Lung (tissue), 12 donors: ENCODE measurements around the gene SDF4. TPM values are rescaled to one million over a fixed set of nuclear protein-coding genes. Genes with fewer than 3 reads are reported as not detected.

Source experiments
- ATAC-seq: fragments of 200-7000 bp; cut with Tn5 transposase; one replicate; pipeline ENCODE4 v1.9.1; 2020; ENCODE audit warnings: moderate number of reproducible peaks; ENCODE audit not compliant: insufficient read depth, low FRiP score
- DNase-seq, 3 donors: peaks; one replicate each; pipeline ENCODE4 v3.0.0-alpha.2; 2013 to 2017
- H3K27ac ChIP-seq, 2 donors: one replicate each; pipeline ENCODE4 v1.5.1; 2013; ENCODE audit warnings: mild to moderate bottlenecking in 2 of 2, moderate library complexity in 2 of 2, control low read depth in 1 of 2, inconsistent platforms in 1 of 2, low read depth in 1 of 2, low read length in 1 of 2
- H3K27me3 ChIP-seq, 3 donors: one replicate each; pipeline ENCODE4 v1.5.1; 2013; ENCODE audit warnings: low read length in 2 of 3; ENCODE audit not compliant: control insufficient read depth in 3 of 3, insufficient read depth in 3 of 3
- H3K36me3 ChIP-seq, 4 donors: one replicate each; pipeline ENCODE4 v1.5.1; 2013; ENCODE audit warnings: low read length in 4 of 4, mild to moderate bottlenecking in 1 of 4, moderate library complexity in 1 of 4; ENCODE audit not compliant: control insufficient read depth in 4 of 4, insufficient read depth in 4 of 4
- H3K4me1 ChIP-seq, 5 donors: one replicate each; pipeline ENCODE4 v1.5.1; 2013; ENCODE audit warnings: low read length in 5 of 5, mild to moderate bottlenecking in 2 of 5, moderate library complexity in 1 of 5; ENCODE audit not compliant: control insufficient read depth in 5 of 5, insufficient read depth in 5 of 5
- H3K4me3 ChIP-seq: one replicate; pipeline ENCODE4 v1.5.1; 2013; ENCODE audit warnings: mild to moderate bottlenecking, control low read depth, moderate library complexity
- H3K9ac ChIP-seq, 2 donors: one replicate each; pipeline ENCODE4 v1.5.1; 2013; ENCODE audit warnings: low read length in 2 of 2, control low read depth in 1 of 2; ENCODE audit not compliant: insufficient read depth in 1 of 2
- H3K9me3 ChIP-seq, 4 donors: one replicate each; pipeline ENCODE4 v1.5.1; 2013; ENCODE audit warnings: low read length in 3 of 4, mild to moderate bottlenecking in 1 of 4, moderate library complexity in 1 of 4; ENCODE audit not compliant: control insufficient read depth in 4 of 4, insufficient read depth in 3 of 4
- CTCF ChIP-seq: IDR thresholded peaks from 2 replicates; pipeline ENCODE4 v1.5.1; 2012; ENCODE audit warnings: mild to moderate bottlenecking; ENCODE audit errors: control extremely low read depth, extremely low read depth
- WGBS, 2 donors: extraction: QIAGEN DNeasy Blood & Tissue Kit; methylation state at CpG; one replicate each; pipeline ENCODE4 v1.1.7; 2013; 5-methylcytosine and 5-hydroxymethylcytosine counted together
- polyA plus RNA-seq, 2 donors: library from polyadenylated mRNA; stranded (reverse); fragments of 200-250 nt; gene quantifications; one replicate each; pipeline ENCODE4 v1.2.1, GENCODE V29; 2013
- total RNA-seq, 2 donors: library from RNA; depleted of rRNA in 1 of 2; stranded (reverse); fragments of >200 nt in 1 of 2; gene quantifications; one replicate each; pipeline ENCODE4 v1.2.1, GENCODE V29; 2014 to 2021
- donor health status: control.
- donor health status: control.
- donor health status: Bipolar disorder and iron deficiency.
- donor health status: healthy.
- donor health status: DM: yes; HTN: yes; CAD: no.

The SDF4 gene
- total and polyA plus RNA-seq, 4 donors = 65.7 to 189 (median 143) TPM

- Histone ChIP-seq H3K4me1 (peaks cover 0 to 2% (median 0%) of the 10 kb centered on the region in 5 donors), H3K36me3 (peaks cover 4 to 52% (median 9%) of the 10 kb centered on the region in 4 donors), H3K9me3 (peaks cover 0 to 2% (median 0%) of the 10 kb centered on the region in 4 donors), H3K9ac (no peak overlapping the region), H3K4me3 (no peak overlapping the region), H3K27ac (no peak overlapping the region), H3K27me3 (no peaks in the 10 kb centered on the region)
- no peak for ATAC-seq
- WGBS, 2 donors = 95 to 96% methylated on average over 26 of the region's 26 CpGs
- no peak for TF ChIP-seq CTCF
- DNase-seq = no peak
These were observed 23.3 kb upstream of the SDF4 start for GRCh38 chr1:1255078-1255477.

- Histone ChIP-seq H3K4me3 (no peak overlapping the region), H3K4me1 (peaks cover 0 to 2% (median 0%) of the 10 kb centered on the region in 5 donors), H3K36me3 (peaks cover 3 to 48% (median 9%) of the 10 kb centered on the region in 4 donors), H3K9me3 (peaks cover 0 to 2% (median 0%) of the 10 kb centered on the region in 4 donors), H3K27ac (no peak overlapping the region), H3K27me3 (no peaks in the 10 kb centered on the region), H3K9ac (no peak overlapping the region)
- DNase-seq (no peak), ATAC-seq (no peak)
- WGBS, 2 donors = 90 to 92% methylated on average over 21 of the region's 21 CpGs
- TF ChIP-seq CTCF = no peak
These were observed 22.8 kb upstream of the SDF4 start for GRCh38 chr1:1254667-1254998.

GRCh38 chr1:1253972-1254666 lies 22.3 kb upstream of the SDF4 start:
- Histone ChIP-seq H3K4me1 (peaks cover 0 to 1% (median 0%) of the 10 kb centered on the region in 5 donors), H3K27ac (no peak overlapping the region), H3K27me3 (no peaks in the 10 kb centered on the region), H3K4me3 (no peak overlapping the region), H3K9me3 (peaks cover 0 to under 1% (median 0%) of the 10 kb centered on the region in 4 donors), H3K36me3 (peaks cover 3 to 46% (median 9%) of the 10 kb centered on the region in 4 donors), H3K9ac (no peak overlapping the region)
- ATAC-seq = no peak
- no peak for DNase-seq
- 96 to 97% methylated on average over 49 to 50 of the region's 50 CpGs for WGBS, 2 donors
- TF ChIP-seq CTCF = no peak
